HL-60 (cell line): Measurements from ENCODE around the gene SMARCC2.

Experiments used
- DNase-seq, 2 experiments: peaks; one replicate each; pipeline ENCODE4 v3.0.0-alpha.2; 2010 to 2020; ENCODE audit warnings: low read depth in 1 of 2, low spot score in 1 of 2
- H3K27ac ChIP-seq: fragments of 250-450 bp; sonication (Bioruptor Pico); replicated peaks from 2 replicates; pipeline ENCODE4 v1.5.1; 2020; ENCODE audit warnings: mild to moderate bottlenecking, moderate library complexity
- H3K27me3 ChIP-seq: fragments of 250-450 bp; sonication (Bioruptor Pico); 2 replicates; pipeline ENCODE4 v1.5.1; 2021; ENCODE audit warnings: mild to moderate bottlenecking, moderate library complexity; ENCODE audit not compliant: insufficient read depth, poor library complexity, severe bottlenecking
- H3K4me3 ChIP-seq: replicated peaks from 2 replicates; pipeline ENCODE4 v1.5.1; 2011; ENCODE audit warnings: mild to moderate bottlenecking, control low read depth, low read length; ENCODE audit not compliant: insufficient read depth
- CTCF ChIP-seq: IDR thresholded peaks from one replicate; pipeline ENCODE4 v1.5.1; 2011; ENCODE audit warnings: low read length, control low read depth, inconsistent platforms; ENCODE audit not compliant: insufficient read depth
- GABPA ChIP-seq: IDR thresholded peaks from 2 replicates; pipeline ENCODE4 v1.6.1; 2012; ENCODE audit warnings: low read depth
- POLR2AphosphoS5 ChIP-seq: IDR thresholded peaks from 2 replicates; pipeline ENCODE4 v1.6.1; 2012; ENCODE audit warnings: low read depth
- REST ChIP-seq: IDR thresholded peaks from 2 replicates; pipeline ENCODE4 v1.6.1; 2012; ENCODE audit warnings: low read depth; ENCODE audit not compliant: insufficient replicate concordance
- SPI1 ChIP-seq: IDR thresholded peaks from 2 replicates; pipeline ENCODE4 v1.6.1; 2012; ENCODE audit warnings: low read depth, mild to moderate bottlenecking, borderline replicate concordance

SMARCC2 gene

GRCh38 chr12:56124133-56124532 is 65.2 kb downstream of the SMARCC2 start:
- DNase-seq, result no peak
- Histone ChIP-seq H3K27ac (no peak overlapping the region), H3K27me3 (no peaks in the 10 kb centered on the region), H3K4me3 (no peak overlapping the region)
- TF ChIP-seq GABPA (no peak), POLR2AphosphoS5 (no peak), REST (no peak), CTCF (no peak), SPI1 (no peak)

GRCh38 chr12:56122637-56123036 is 66.6 kb downstream of the SMARCC2 start:
- no peak overlapping the region for H3K27ac ChIP-seq
- TF ChIP-seq CTCF (no peak), REST (no peak), GABPA (no peak)
- no peaks in the 10 kb centered on the region for H3K27me3 ChIP-seq
- no peak overlapping the region for H3K4me3 ChIP-seq
- no peak for DNase-seq

- DNase-seq, result no peak
- no peak overlapping the region for H3K27ac ChIP-seq
- TF ChIP-seq CTCF (no peak), POLR2AphosphoS5 (no peak), GABPA (no peak), SPI1 (no peak), REST (no peak)
- no peaks in the 10 kb centered on the region for H3K27me3 ChIP-seq
- no peak overlapping the region for H3K4me3 ChIP-seq
Measured at GRCh38 chr12:56121204-56121870, 67.9 kb downstream of the SMARCC2 start.
